ENCODE measurements around the gene FAT1.
A peak's percentile ranks its signal among the peaks of the same experiment; 100 is the strongest.

FAT1 gene

GRCh38 chr4:186596346-186596745 lies 127.3 kb downstream of the FAT1 start:
- TF ChIP-seq SUZ12 (IDR thresholded peaks at IDR 0.05; ENCODE audit: extremely low read depth, insufficient read depth, insufficient read length) (no peak), YY1 (IDR thresholded peaks at IDR 0.05; ENCODE audit: insufficient read depth, insufficient read length) (no peak), ZNF274 (IDR thresholded peaks at IDR 0.05; ENCODE audit: low read depth, low read length) (no peak)
- Histone ChIP-seq H3K36me3 (ENCODE audit: insufficient read depth, insufficient read length, low read length) (peaks cover 82% of the 10 kb centered on the region), H3K9me3 (ENCODE audit: insufficient read depth, low read length) (no peaks in the 10 kb centered on the region), H3K9ac (ENCODE audit: insufficient read length, low read depth) (no peak overlapping the region), H3K4me3 (ENCODE audit: insufficient read length, low read depth) (no peak overlapping the region), H3K27me3 (ENCODE audit: insufficient read depth, insufficient read length) (no peaks in the 10 kb centered on the region), H3K4me1 (ENCODE audit: insufficient read depth, insufficient read length) (no peaks in the 10 kb centered on the region)
- no peak for DNase-seq (ENCODE audit: low read depth, low spot score)

- no peak overlapping the region for H3K4me3 ChIP-seq (ENCODE audit: insufficient read length, low read depth)
- no peaks in the 10 kb centered on the region for H3K27me3 ChIP-seq (ENCODE audit: insufficient read depth, insufficient read length)
- H3K9ac ChIP-seq (ENCODE audit: insufficient read length, low read depth), result no peak overlapping the region
- DNase-seq (ENCODE audit: low read depth, low spot score), result no peak
- H3K4me1 ChIP-seq (ENCODE audit: insufficient read depth, insufficient read length), result no peaks in the 10 kb centered on the region
- H3K9me3 ChIP-seq (ENCODE audit: insufficient read depth, low read length), result no peaks in the 10 kb centered on the region
- TF ChIP-seq ZNF274 (IDR thresholded peaks at IDR 0.05; ENCODE audit: low read depth, low read length) (no peak), YY1 (IDR thresholded peaks at IDR 0.05; ENCODE audit: insufficient read depth, insufficient read length) (no peak), SUZ12 (IDR thresholded peaks at IDR 0.05; ENCODE audit: extremely low read depth, insufficient read depth, insufficient read length) (no peak)
- H3K36me3 ChIP-seq (ENCODE audit: insufficient read depth, insufficient read length, low read length), result peaks cover 68% of the 10 kb centered on the region
Measured at GRCh38 chr4:186593587-186593973, 130.1 kb downstream of the FAT1 start.

GRCh38 chr4:186592966-186593586 lies 130.6 kb downstream of the FAT1 start:
- no peak for DNase-seq (ENCODE audit: low read depth, low spot score)
- H3K4me1 ChIP-seq (ENCODE audit: insufficient read depth, insufficient read length), result no peaks in the 10 kb centered on the region
- no peaks in the 10 kb centered on the region for H3K9me3 ChIP-seq (ENCODE audit: insufficient read depth, low read length)
- no peak overlapping the region for H3K4me3 ChIP-seq (ENCODE audit: insufficient read length, low read depth)
- H3K27me3 ChIP-seq (ENCODE audit: insufficient read depth, insufficient read length), result no peaks in the 10 kb centered on the region
- TF ChIP-seq SUZ12 (IDR thresholded peaks at IDR 0.05; ENCODE audit: extremely low read depth, insufficient read depth, insufficient read length) (no peak), YY1 (IDR thresholded peaks at IDR 0.05; ENCODE audit: insufficient read depth, insufficient read length) (no peak), ZNF274 (IDR thresholded peaks at IDR 0.05; ENCODE audit: low read depth, low read length) (no peak)
- no peak overlapping the region for H3K9ac ChIP-seq (ENCODE audit: insufficient read length, low read depth)
- peaks cover 72% of the 10 kb centered on the region for H3K36me3 ChIP-seq (ENCODE audit: insufficient read depth, insufficient read length, low read length)

GRCh38 chr4:186592445-186592844 lies 131.2 kb downstream of the FAT1 start:
- Histone ChIP-seq H3K9ac (ENCODE audit: insufficient read length, low read depth) (no peak overlapping the region), H3K4me3 (ENCODE audit: insufficient read length, low read depth) (no peak overlapping the region), H3K9me3 (ENCODE audit: insufficient read depth, low read length) (no peaks in the 10 kb centered on the region), H3K27me3 (ENCODE audit: insufficient read depth, insufficient read length) (no peaks in the 10 kb centered on the region), H3K36me3 (ENCODE audit: insufficient read depth, insufficient read length, low read length) (peaks cover 66% of the 10 kb centered on the region), H3K4me1 (ENCODE audit: insufficient read depth, insufficient read length) (no peaks in the 10 kb centered on the region)
- no peak for DNase-seq (ENCODE audit: low read depth, low spot score)
- no peak for TF ChIP-seq ZNF274 (IDR thresholded peaks at IDR 0.05; ENCODE audit: low read depth, low read length)
- TF ChIP-seq SUZ12 (IDR thresholded peaks at IDR 0.05; ENCODE audit: extremely low read depth, insufficient read depth, insufficient read length), result no peak
- TF ChIP-seq YY1 (IDR thresholded peaks at IDR 0.05; ENCODE audit: insufficient read depth, insufficient read length), result no peak

DNA sequence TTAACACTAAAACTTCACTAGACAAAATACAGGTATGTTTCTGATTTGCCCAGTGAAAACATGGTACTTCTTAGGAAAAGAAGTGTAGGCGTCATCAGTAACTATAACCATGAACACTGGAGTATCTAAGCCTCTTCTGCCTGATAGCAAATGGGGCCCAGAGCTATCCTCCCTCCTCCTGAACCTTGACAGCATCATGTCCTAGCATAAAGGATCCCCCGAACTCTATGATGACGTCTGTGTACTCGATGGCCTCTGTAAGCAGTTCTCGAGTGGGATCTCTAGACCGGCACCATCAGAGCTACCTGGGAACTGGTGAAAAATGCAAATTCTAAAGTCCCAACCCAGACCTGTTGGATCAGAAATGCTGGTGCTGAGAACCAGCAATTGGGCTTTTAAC lies 132.0 kb downstream of the FAT1 start:
- Histone ChIP-seq H3K36me3 (ENCODE audit: insufficient read depth, insufficient read length, low read length) (peaks cover 63% of the 10 kb centered on the region), H3K27me3 (ENCODE audit: insufficient read depth, insufficient read length) (no peaks in the 10 kb centered on the region), H3K4me3 (ENCODE audit: insufficient read length, low read depth) (no peak overlapping the region), H3K9ac (ENCODE audit: insufficient read length, low read depth) (no peak overlapping the region), H3K9me3 (ENCODE audit: insufficient read depth, low read length) (no peaks in the 10 kb centered on the region), H3K4me1 (ENCODE audit: insufficient read depth, insufficient read length) (no peaks in the 10 kb centered on the region)
- TF ChIP-seq ZNF274 (IDR thresholded peaks at IDR 0.05; ENCODE audit: low read depth, low read length) (no peak), YY1 (IDR thresholded peaks at IDR 0.05; ENCODE audit: insufficient read depth, insufficient read length) (no peak), SUZ12 (IDR thresholded peaks at IDR 0.05; ENCODE audit: extremely low read depth, insufficient read depth, insufficient read length) (no peak)
- no peak for DNase-seq (ENCODE audit: low read depth, low spot score)

DNA sequence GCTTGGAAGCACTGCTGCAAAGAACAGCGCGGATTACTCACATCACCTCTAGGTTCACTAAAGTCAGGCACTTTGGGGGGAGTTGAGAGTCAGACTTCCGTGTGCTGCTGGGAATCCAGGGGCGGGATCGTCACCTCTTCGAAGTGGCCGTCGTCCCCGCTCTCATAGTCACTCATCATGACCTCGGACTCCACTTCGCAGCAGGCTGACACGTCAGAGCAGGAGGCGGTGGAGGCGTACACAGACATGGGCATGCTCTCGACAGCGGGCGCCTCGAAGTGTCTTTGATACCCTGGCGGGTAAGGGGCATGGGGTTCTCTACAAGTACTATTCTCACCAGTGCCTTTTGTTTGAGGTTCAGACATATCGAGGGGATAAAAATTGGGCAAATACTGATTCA lies 135.2 kb downstream of the FAT1 start:
- peaks cover 63% of the 10 kb centered on the region for H3K36me3 ChIP-seq (ENCODE audit: insufficient read depth, insufficient read length, low read length)
- peaks cover 4% of the 10 kb centered on the region; the same call in 1 of the 2 replicates for H3K9me3 ChIP-seq (ENCODE audit: insufficient read depth, low read length)
- no peaks in the 10 kb centered on the region for H3K4me1 ChIP-seq (ENCODE audit: insufficient read depth, insufficient read length)
- H3K27me3 ChIP-seq (ENCODE audit: insufficient read depth, insufficient read length), result no peaks in the 10 kb centered on the region
- TF ChIP-seq ZNF274 (IDR thresholded peaks at IDR 0.05; ENCODE audit: low read depth, low read length) (no peak), YY1 (IDR thresholded peaks at IDR 0.05; ENCODE audit: insufficient read depth, insufficient read length) (no peak), SUZ12 (IDR thresholded peaks at IDR 0.05; ENCODE audit: extremely low read depth, insufficient read depth, insufficient read length) (no peak)
- no peak overlapping the region for H3K9ac ChIP-seq (ENCODE audit: insufficient read length, low read depth)
- DNase-seq (ENCODE audit: low read depth, low spot score), result no peak
- H3K4me3 ChIP-seq (ENCODE audit: insufficient read length, low read depth), result no peak overlapping the region

GRCh38 chr4:186587416-186588018 lies 136.1 kb downstream of the FAT1 start:
- Histone ChIP-seq H3K4me3 (ENCODE audit: insufficient read length, low read depth) (no peak overlapping the region), H3K9ac (ENCODE audit: insufficient read length, low read depth) (no peak overlapping the region), H3K4me1 (ENCODE audit: insufficient read depth, insufficient read length) (no peaks in the 10 kb centered on the region), H3K36me3 (ENCODE audit: insufficient read depth, insufficient read length, low read length) (peaks cover 61% of the 10 kb centered on the region), H3K9me3 (ENCODE audit: insufficient read depth, low read length) (peaks cover 9% of the 10 kb centered on the region; the same call in 1 of the 2 replicates), H3K27me3 (ENCODE audit: insufficient read depth, insufficient read length) (no peaks in the 10 kb centered on the region)
- TF ChIP-seq YY1 (IDR thresholded peaks at IDR 0.05; ENCODE audit: insufficient read depth, insufficient read length) (no peak), SUZ12 (IDR thresholded peaks at IDR 0.05; ENCODE audit: extremely low read depth, insufficient read depth, insufficient read length) (no peak), ZNF274 (IDR thresholded peaks at IDR 0.05; ENCODE audit: low read depth, low read length) (no peak)
- DNase-seq (ENCODE audit: low read depth, low spot score), result peak; percentile 25

All from NT2/D1 (cell line).